A549 treated with dexamethasone at 1 μM for 4 hours (cell line): ENCODE measurements around the gene NKX6-2. TPM values are rescaled to one million over a fixed set of nuclear protein-coding genes. Genes with fewer than 3 reads are reported as not detected.

Experiments
- total RNA-seq: library from RNA; stranded (reverse); fragments of 200-300 nt; extraction: Qiagen RNA extraction; gene quantifications from 5 replicates; pipeline ENCODE4 v1.2.3, GENCODE V29; 2022

The NKX6-2 gene
- 0.35 to 0.62 TPM (median 0.53 TPM) in 5 replicates for total RNA-seq

GRCh38 chr10:132785723-132786475 lies at the start of gene NKX6-2:
NKX6-2 (minus strand) TSS chr10:132786147; CDS start chr10:132785948, 199 bp downstream.

Other genes with a start within 250 kb of the NKX6-2 start
- gene INPP5A, start 248.4 kb downstream of the NKX6-2 start, total RNA-seq = 12.1 to 14.6 TPM (median 13.5 TPM) in 5 replicates
- 1.0 to 1.8 TPM (median 1.5 TPM) in 5 replicates for gene CFAP46, start 156.4 kb upstream of the NKX6-2 start, total RNA-seq